CD4-positive, alpha-beta T cell treated with Interleukin-17A for 4 hours (primary cell): ENCODE measurements around the gene GALNT18.

ENCODE experiments used
- DNase-seq: peaks from one replicate; pipeline ENCODE4 v3.0.0-alpha.2; 2020; ENCODE audit warnings: mixed read lengths

The GALNT18 gene

GRCh38 chr11:11624204-11624603 lies 2.4 kb upstream of the GALNT18 start:
- no peak for DNase-seq

- no peak for DNase-seq
Measured at GRCh38 chr11:11622772-11623171, 967 bp upstream of the GALNT18 start.

GRCh38 chr11:11622340-11622706 lies 518 bp upstream of the GALNT18 start:
- DNase-seq, result no peak

- no peak for DNase-seq
Measured at GRCh38 chr11:11620921-11621572, 758 bp downstream of the GALNT18 start.

- DNase-seq, result no peak
Measured at GRCh38 chr11:11620173-11620920, 1.5 kb downstream of the GALNT18 start.

- DNase-seq, result no peak
Measured at GRCh38 chr11:11618973-11619435, 2.8 kb downstream of the GALNT18 start.

- no peak for DNase-seq
Measured at GRCh38 chr11:11615086-11615485, 6.7 kb downstream of the GALNT18 start.

- no peak for DNase-seq
Measured at GRCh38 chr11:11612439-11612838, 9.4 kb downstream of the GALNT18 start.

GRCh38 chr11:11611381-11611780 lies 10.4 kb downstream of the GALNT18 start:
- DNase-seq, result no peak

GRCh38 chr11:11608783-11609232 lies 13.0 kb downstream of the GALNT18 start:
- DNase-seq, result no peak

- DNase-seq, result no peak
Measured at GRCh38 chr11:11607772-11608171, 14.0 kb downstream of the GALNT18 start.

- no peak for DNase-seq
Measured at GRCh38 chr11:11605821-11606450, 15.9 kb downstream of the GALNT18 start.

- DNase-seq, result no peak
Measured at GRCh38 chr11:11605181-11605580, 16.6 kb downstream of the GALNT18 start.

GRCh38 chr11:11604370-11604990 lies 17.3 kb downstream of the GALNT18 start:
- no peak for DNase-seq

- no peak for DNase-seq
Measured at GRCh38 chr11:11602011-11602410, 19.8 kb downstream of the GALNT18 start.

GRCh38 chr11:11600288-11600687 lies 21.5 kb downstream of the GALNT18 start:
- DNase-seq, result no peak

GRCh38 chr11:11598243-11598642 lies 23.6 kb downstream of the GALNT18 start:
- no peak for DNase-seq

GRCh38 chr11:11594162-11594561 lies 27.6 kb downstream of the GALNT18 start:
- no peak for DNase-seq

- no peak for DNase-seq
Measured at GRCh38 chr11:11592146-11592684, 29.6 kb downstream of the GALNT18 start.

GRCh38 chr11:11589437-11589836 lies 32.4 kb downstream of the GALNT18 start:
- DNase-seq, result no peak

GRCh38 chr11:11588891-11589290 lies 32.9 kb downstream of the GALNT18 start:
- no peak for DNase-seq

GRCh38 chr11:11588243-11588642 lies 33.6 kb downstream of the GALNT18 start:
- DNase-seq, result no peak

- no peak for DNase-seq
Measured at GRCh38 chr11:11587122-11587521, 34.7 kb downstream of the GALNT18 start.
